ENCODE measurements around the gene RNF145.
"Not testable (repeated sequence)": the region's sequence is repeated elsewhere in the genome, so short reads cannot be mapped to it uniquely, and the experiment has no call there.

Gene RNF145

DNA sequence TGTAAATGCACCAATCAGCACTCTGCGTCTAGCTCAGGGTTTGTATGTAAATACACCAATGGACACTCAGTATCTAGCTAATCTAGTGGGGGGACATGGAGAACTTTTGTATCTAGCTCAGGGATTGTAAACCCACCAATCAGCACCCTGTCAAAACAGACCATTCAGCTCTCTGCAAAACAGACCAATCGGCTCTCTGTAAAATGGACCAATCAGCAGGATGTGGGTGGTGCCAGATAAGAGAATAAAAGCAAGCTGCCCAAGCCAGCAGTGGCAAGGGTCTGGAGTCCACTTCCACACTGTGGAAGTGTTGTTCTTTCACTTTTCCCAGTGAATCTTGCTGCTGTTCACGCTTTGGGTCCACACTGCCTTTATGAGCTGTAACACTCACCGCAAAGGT is 89.5 kb downstream of the RNF145 start:
- not testable (repeated sequence) for DNase-seq (ENCODE audit: low spot score)

DNA sequence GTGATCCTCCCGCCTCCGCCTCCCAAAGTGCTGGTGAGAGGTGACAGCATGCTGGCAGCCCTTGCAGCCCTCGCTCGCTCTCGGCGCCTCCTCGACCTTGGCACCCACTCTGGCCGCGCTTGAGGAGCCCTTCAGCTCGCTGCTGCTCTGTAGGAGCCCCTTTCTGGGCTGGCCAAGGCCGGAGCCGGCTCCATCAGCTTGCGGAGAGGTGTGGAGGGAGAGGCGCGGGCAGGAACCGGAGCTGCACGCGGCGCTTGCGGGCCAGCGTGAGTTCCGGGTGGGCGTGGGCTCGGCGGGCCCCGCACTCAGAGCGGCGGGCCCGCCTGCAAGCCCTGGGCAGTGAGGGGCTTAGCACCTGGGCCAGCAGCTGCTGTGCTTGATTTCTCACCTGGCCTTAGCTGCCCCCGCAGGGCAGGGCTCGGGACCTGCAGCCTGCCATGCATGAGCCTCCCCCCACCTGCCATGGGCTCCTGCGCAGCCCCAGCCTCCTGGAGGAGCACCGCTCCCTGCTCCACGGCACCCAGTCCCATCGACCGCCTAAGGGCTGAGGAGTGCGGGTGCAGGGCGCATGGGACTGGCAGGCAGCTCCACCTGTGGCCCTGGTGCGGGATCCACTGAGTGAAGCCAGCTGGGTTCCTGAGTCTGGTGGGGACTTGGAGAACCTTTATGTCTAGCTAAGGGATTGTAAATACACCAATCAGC is 90.2 kb downstream of the RNF145 start:
- DNase-seq (ENCODE audit: low spot score) = not testable (repeated sequence)

DNA sequence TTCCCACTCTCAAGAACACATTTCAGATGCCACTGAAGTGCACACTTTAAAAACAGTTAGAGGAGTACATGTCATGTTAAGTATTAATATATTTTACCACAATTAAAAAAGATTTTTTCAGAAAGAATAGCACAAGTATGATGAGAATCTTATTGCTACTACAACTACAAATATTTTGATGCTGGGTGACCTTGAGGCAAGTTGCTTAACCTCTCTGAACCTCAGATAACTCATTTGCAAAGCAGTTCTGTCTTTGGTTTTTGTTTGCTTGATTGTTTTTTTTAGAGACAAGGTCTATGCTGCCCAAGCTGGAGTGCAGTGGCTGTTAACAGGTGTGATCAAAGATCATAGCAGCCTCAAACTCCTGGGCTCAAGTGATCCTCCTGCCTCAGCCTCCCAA is 95.9 kb downstream of the RNF145 start:
- no peak for DNase-seq (ENCODE audit: low spot score)

DNA sequence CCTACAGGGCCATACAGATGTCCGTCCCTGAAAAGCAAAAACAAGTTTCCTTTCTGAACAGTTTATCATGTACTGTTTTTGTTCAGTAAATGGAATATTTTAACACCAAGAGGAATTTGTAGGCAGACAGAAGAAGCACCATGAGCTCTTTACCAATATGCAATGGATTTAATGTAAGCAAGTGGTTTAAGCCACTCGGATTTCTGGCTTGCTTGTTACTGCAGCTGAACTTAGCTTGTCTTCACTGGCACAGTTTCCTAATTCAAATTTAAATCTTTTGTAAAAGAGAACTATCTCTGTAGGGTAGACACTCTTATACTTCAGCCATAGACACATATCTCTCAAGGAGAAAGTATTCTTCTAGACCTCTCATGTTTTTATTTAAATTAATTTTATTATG is 96.9 kb downstream of the RNF145 start:
- DNase-seq (ENCODE audit: low spot score) = no peak

Small RNA genes within 50 kb of the gene (small RNA-seq; reads per million reads assigned to genes)
- gene RF00263 = 0 to 0.03 reads per million in 2 experiments

Measured in SK-N-DZ (cell line).